ENCODE measurements around the gene PCDHB10.
"Not testable (repeated sequence)": the region's sequence is repeated elsewhere in the genome, so short reads cannot be mapped to it uniquely, and the experiment has no call there.

Gene PCDHB10

GRCh38 chr5:141172381-141173204, 19.6 kb upstream of the PCDHB10 start, which contains the start of gene PCDHB7:
PCDHB7 (plus strand) TSS chr5:141172644; CDS start chr5:141172836, 192 bp downstream.
- H3K27ac ChIP-seq (ENCODE audit: low read depth, low read length): no peak within 1 kb of the TSS
- peak within 1 kb of the TSS; percentile 18 to 52 (median 42) for H3K4me3 ChIP-seq (ENCODE audit: low read depth in 1 of 5, low read length in 5 of 5)
- H3K36me3 ChIP-seq (ENCODE audit: control insufficient read depth in 5 of 5, insufficient read depth in 5 of 5, low read length in 5 of 5): no peaks in the 10 kb centered on the region
- H3K27me3 ChIP-seq (ENCODE audit: control insufficient read depth in 5 of 5, insufficient read depth in 4 of 5, low read length in 5 of 5): peaks cover 0 to 14% (median 7%) of the 10 kb centered on the region in 5 donors
- H3K9ac ChIP-seq (ENCODE audit: low read length in 5 of 5): no peak within 1 kb of the TSS
- peaks cover 7 to 30% (median 20%) of the 10 kb centered on the region in 5 donors for H3K9me3 ChIP-seq (ENCODE audit: control insufficient read depth in 5 of 5, low read length in 5 of 5)
- no peaks in the 10 kb centered on the region for H3K4me1 ChIP-seq (ENCODE audit: control insufficient read depth in 5 of 5, insufficient read depth in 5 of 5, low read length in 5 of 5)

DNA sequence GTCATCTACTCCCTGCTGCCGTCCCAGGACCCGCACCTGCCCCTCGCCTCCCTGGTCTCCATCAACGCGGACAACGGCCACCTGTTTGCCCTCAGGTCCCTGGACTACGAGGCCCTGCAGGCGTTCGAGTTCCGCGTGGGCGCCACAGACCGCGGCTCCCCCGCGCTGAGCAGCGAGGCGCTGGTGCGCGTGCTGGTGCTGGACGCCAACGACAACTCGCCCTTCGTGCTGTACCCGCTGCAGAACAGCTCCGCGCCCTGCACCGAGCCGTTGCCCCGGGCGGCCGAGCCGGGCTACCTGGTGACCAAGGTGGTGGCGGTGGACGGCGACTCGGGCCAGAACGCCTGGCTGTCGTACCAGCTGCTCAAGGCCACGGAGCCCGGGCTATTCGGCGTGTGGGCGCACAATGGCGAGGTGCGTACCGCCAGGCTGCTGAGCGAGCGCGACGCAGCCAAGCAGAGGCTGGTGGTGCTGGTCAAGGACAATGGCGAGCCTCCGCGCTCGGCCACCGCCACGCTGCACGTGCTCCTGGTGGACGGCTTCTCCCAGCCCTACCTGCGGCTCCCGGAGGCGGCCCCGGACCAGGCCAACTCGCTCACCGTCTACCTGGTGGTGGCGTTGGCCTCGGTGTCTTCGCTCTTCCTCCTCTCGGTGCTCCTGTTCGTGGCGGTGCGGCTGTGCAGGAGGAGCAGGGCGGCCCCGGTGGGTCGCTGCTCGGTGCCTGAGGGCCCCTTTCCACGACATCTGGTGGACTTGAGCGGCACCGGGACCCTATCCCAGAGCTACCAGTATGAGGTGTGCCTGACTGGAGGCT, 17.7 kb upstream of the PCDHB10 start:
- not testable (repeated sequence) for H3K27ac ChIP-seq (ENCODE audit: low read depth, low read length); H3K9ac ChIP-seq (ENCODE audit: low read length in 5 of 5); H3K36me3 ChIP-seq (ENCODE audit: control insufficient read depth in 5 of 5, insufficient read depth in 5 of 5, low read length in 5 of 5); H3K4me1 ChIP-seq (ENCODE audit: control insufficient read depth in 5 of 5, insufficient read depth in 5 of 5, low read length in 5 of 5); H3K4me3 ChIP-seq (ENCODE audit: low read depth in 1 of 5, low read length in 5 of 5)
- peaks cover 0 to 22% (median 10%) of the 10 kb centered on the region in 5 donors for H3K27me3 ChIP-seq (ENCODE audit: control insufficient read depth in 5 of 5, insufficient read depth in 4 of 5, low read length in 5 of 5)
- peaks cover 15 to 43% (median 27%) of the 10 kb centered on the region in 5 donors for H3K9me3 ChIP-seq (ENCODE audit: control insufficient read depth in 5 of 5, low read length in 5 of 5)

GRCh38 chr5:141175933-141176332, 16.2 kb upstream of the PCDHB10 start:
- Histone ChIP-seq H3K27ac (ENCODE audit: low read depth, low read length) (no peak overlapping the region), H3K9ac (ENCODE audit: low read length in 5 of 5) (no peak overlapping the region), H3K4me1 (ENCODE audit: control insufficient read depth in 5 of 5, insufficient read depth in 5 of 5, low read length in 5 of 5) (no peaks in the 10 kb centered on the region), H3K4me3 (ENCODE audit: low read depth in 1 of 5, low read length in 5 of 5) (no peak overlapping the region), H3K36me3 (ENCODE audit: control insufficient read depth in 5 of 5, insufficient read depth in 5 of 5, low read length in 5 of 5) (no peaks in the 10 kb centered on the region), H3K9me3 (ENCODE audit: control insufficient read depth in 5 of 5, low read length in 5 of 5) (peaks cover 15 to 43% (median 29%) of the 10 kb centered on the region in 5 donors), H3K27me3 (ENCODE audit: control insufficient read depth in 5 of 5, insufficient read depth in 4 of 5, low read length in 5 of 5) (peaks cover 0 to 22% (median 10%) of the 10 kb centered on the region in 5 donors)

DNA sequence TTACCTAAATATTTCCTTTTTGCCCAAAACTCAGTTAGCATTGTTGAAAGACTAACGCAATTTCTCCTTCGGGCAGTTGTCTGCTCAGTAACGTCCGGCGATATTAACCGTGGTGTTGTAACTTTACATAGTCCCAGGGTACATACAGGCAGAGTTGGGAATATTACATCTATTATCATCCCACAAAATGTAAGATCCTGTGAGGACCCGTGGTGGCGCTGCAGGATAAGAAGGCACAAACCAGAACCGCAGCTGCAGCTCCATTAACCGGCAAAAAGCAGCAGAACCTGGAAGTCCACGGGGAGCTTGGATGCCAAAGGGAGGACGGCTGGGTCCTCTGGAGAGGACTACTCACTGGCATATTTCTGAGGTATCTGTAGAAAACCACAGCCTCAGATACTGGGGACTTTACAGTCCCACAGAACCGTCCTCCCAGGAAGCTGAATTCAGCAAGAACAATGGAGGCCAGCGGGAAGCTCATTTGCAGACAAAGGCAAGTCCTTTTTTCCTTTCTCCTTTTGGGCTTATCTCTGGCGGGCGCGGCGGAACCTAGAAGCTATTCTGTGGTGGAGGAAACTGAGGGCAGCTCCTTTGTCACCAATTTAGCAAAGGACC, 14.5 kb upstream of the PCDHB10 start, which contains the start of gene PCDHB8:
Gene PCDHB8 (plus strand): TSS at position 214 of the 615 bp plus-strand sequence. CDS start 245 bp downstream, at position 459.
- H3K4me1 ChIP-seq (ENCODE audit: control insufficient read depth in 5 of 5, insufficient read depth in 5 of 5, low read length in 5 of 5); H3K9ac ChIP-seq (ENCODE audit: low read length in 5 of 5); H3K36me3 ChIP-seq (ENCODE audit: control insufficient read depth in 5 of 5, insufficient read depth in 5 of 5, low read length in 5 of 5); H3K27ac ChIP-seq (ENCODE audit: low read depth, low read length): not testable (repeated sequence)
- H3K9me3 ChIP-seq (ENCODE audit: control insufficient read depth in 5 of 5, low read length in 5 of 5): peaks cover 16 to 43% (median 29%) of the 10 kb centered on the region in 5 donors
- H3K4me3 ChIP-seq (ENCODE audit: low read depth in 1 of 5, low read length in 5 of 5): peak within 1 kb of the TSS in 4 of 5 donors; percentile 1 to 39 (median 36)
- H3K27me3 ChIP-seq (ENCODE audit: control insufficient read depth in 5 of 5, insufficient read depth in 4 of 5, low read length in 5 of 5): peaks cover 0 to 22% (median 10%) of the 10 kb centered on the region in 5 donors

DNA sequence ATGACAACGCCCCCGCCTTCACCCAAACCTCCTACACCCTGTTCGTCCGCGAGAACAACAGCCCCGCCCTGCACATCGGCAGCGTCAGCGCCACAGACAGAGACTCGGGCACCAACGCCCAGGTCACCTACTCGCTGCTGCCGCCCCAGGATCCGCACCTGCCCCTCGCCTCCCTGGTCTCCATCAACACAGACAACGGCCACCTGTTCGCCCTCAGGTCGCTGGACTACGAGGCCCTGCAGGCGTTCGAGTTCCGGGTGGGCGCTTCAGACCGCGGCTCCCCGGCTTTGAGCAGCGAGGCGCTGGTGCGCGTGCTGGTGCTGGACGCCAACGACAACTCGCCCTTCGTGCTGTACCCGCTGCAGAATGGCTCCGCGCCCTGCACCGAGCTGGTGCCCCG, 12.8 kb upstream of the PCDHB10 start:
- H3K27me3 ChIP-seq (ENCODE audit: control insufficient read depth in 5 of 5, insufficient read depth in 4 of 5, low read length in 5 of 5): peaks cover 0 to 24% (median 10%) of the 10 kb centered on the region in 5 donors
- peaks cover 0 to 11% (median 4%) of the 10 kb centered on the region in 5 donors for H3K4me1 ChIP-seq (ENCODE audit: control insufficient read depth in 5 of 5, insufficient read depth in 5 of 5, low read length in 5 of 5)
- H3K9me3 ChIP-seq (ENCODE audit: control insufficient read depth in 5 of 5, low read length in 5 of 5): peaks cover 16 to 36% (median 24%) of the 10 kb centered on the region in 5 donors
- H3K36me3 ChIP-seq (ENCODE audit: control insufficient read depth in 5 of 5, insufficient read depth in 5 of 5, low read length in 5 of 5); H3K9ac ChIP-seq (ENCODE audit: low read length in 5 of 5); H3K27ac ChIP-seq (ENCODE audit: low read depth, low read length): not testable (repeated sequence)
- H3K4me3 ChIP-seq (ENCODE audit: low read depth in 1 of 5, low read length in 5 of 5): peak overlapping the region in 1 of 5 donors; percentile 4

DNA sequence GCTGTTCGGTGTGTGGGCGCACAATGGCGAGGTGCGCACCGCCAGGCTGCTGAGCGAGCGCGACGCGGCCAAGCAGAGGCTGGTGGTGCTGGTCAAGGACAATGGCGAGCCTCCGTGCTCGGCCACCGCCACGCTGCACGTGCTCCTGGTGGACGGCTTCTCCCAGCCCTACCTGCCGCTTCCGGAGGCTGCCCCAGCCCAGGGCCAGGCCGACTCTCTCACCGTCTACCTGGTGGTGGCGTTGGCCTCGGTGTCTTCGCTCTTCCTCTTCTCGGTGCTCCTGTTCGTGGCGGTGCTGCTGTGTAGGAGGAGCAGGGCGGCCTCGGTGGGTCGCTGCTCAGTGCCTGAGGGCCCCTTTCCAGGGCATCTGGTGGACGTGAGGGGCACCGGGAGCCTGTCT, 12.3 kb upstream of the PCDHB10 start:
- H3K9me3 ChIP-seq (ENCODE audit: control insufficient read depth in 5 of 5, low read length in 5 of 5): peaks cover 16 to 39% (median 23%) of the 10 kb centered on the region in 5 donors

DNA sequence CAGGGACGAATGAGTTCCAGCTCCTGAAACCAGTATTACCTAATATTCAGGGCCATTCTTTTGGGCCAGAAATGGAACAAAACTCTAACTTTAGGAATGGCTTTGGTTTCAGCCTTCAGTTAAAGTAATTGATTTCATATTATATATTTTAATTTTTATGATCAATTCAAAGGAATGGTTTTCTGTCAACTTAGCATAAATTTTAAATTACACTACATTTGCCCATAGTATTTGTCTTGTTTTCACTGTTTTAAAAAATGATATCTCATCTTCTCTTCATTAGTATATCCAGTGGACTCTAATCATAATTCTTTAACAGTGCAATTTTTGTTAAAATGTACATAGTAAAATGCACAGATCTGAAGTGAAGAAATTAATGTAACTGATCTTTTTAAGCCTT, 11.8 kb upstream of the PCDHB10 start:
- Histone ChIP-seq H3K9ac (ENCODE audit: low read length in 5 of 5) (no peak overlapping the region), H3K27me3 (ENCODE audit: control insufficient read depth in 5 of 5, insufficient read depth in 4 of 5, low read length in 5 of 5) (peaks cover 0 to 21% (median 7%) of the 10 kb centered on the region in 5 donors), H3K4me1 (ENCODE audit: control insufficient read depth in 5 of 5, insufficient read depth in 5 of 5, low read length in 5 of 5) (peaks cover 0 to 11% (median 4%) of the 10 kb centered on the region in 5 donors), H3K27ac (ENCODE audit: low read depth, low read length) (no peak overlapping the region), H3K36me3 (ENCODE audit: control insufficient read depth in 5 of 5, insufficient read depth in 5 of 5, low read length in 5 of 5) (no peaks in the 10 kb centered on the region), H3K4me3 (ENCODE audit: low read depth in 1 of 5, low read length in 5 of 5) (peak overlapping the region in 1 of 5 donors; percentile 27), H3K9me3 (ENCODE audit: control insufficient read depth in 5 of 5, low read length in 5 of 5) (peaks cover 16 to 38% (median 24%) of the 10 kb centered on the region in 5 donors)

More for the DNA sequence above, 12.3 kb upstream of the PCDHB10 start:
- Histone ChIP-seq H3K4me1 (ENCODE audit: control insufficient read depth in 5 of 5, insufficient read depth in 5 of 5, low read length in 5 of 5) (peaks cover 0 to 11% (median 4%) of the 10 kb centered on the region in 5 donors), H3K27me3 (ENCODE audit: control insufficient read depth in 5 of 5, insufficient read depth in 4 of 5, low read length in 5 of 5) (peaks cover 0 to 22% (median 8%) of the 10 kb centered on the region in 5 donors), H3K4me3 (ENCODE audit: low read depth in 1 of 5, low read length in 5 of 5) (peak overlapping the region in 1 of 5 donors; percentile 27)
- H3K9ac ChIP-seq (ENCODE audit: low read length in 5 of 5); H3K27ac ChIP-seq (ENCODE audit: low read depth, low read length); H3K36me3 ChIP-seq (ENCODE audit: control insufficient read depth in 5 of 5, insufficient read depth in 5 of 5, low read length in 5 of 5): not testable (repeated sequence)

- Histone ChIP-seq H3K4me1 (ENCODE audit: control insufficient read depth in 5 of 5, insufficient read depth in 5 of 5, low read length in 5 of 5) (peaks cover 0 to 11% (median 4%) of the 10 kb centered on the region in 5 donors), H3K36me3 (ENCODE audit: control insufficient read depth in 5 of 5, insufficient read depth in 5 of 5, low read length in 5 of 5) (no peaks in the 10 kb centered on the region), H3K4me3 (ENCODE audit: low read depth in 1 of 5, low read length in 5 of 5) (peak within 1 kb of the TSS; percentile 53 to 73 (median 58)), H3K27ac (ENCODE audit: low read depth, low read length) (no peak within 1 kb of the TSS), H3K9me3 (ENCODE audit: control insufficient read depth in 5 of 5, low read length in 5 of 5) (peaks cover 13 to 44% (median 20%) of the 10 kb centered on the region in 5 donors), H3K27me3 (ENCODE audit: control insufficient read depth in 5 of 5, insufficient read depth in 4 of 5, low read length in 5 of 5) (peaks cover 0 to 17% (median 3%) of the 10 kb centered on the region in 5 donors), H3K9ac (ENCODE audit: low read length in 5 of 5) (peak within 1 kb of the TSS in 3 of 5 donors; percentile 10 to 48 (median 41))
These were observed 9.9 kb upstream of the PCDHB10 start, which contains the start of gene PCDHB16 for GRCh38 chr5:141182248-141182647. PCDHB16 (plus strand) TSS chr5:141182387; CDS start chr5:141182560, 173 bp downstream.

GRCh38 chr5:141184117-141184855, 7.9 kb upstream of the PCDHB10 start:
- Histone ChIP-seq H3K4me1 (ENCODE audit: control insufficient read depth in 5 of 5, insufficient read depth in 5 of 5, low read length in 5 of 5) (peaks cover 0 to 11% (median 4%) of the 10 kb centered on the region in 5 donors), H3K9me3 (ENCODE audit: control insufficient read depth in 5 of 5, low read length in 5 of 5) (peaks cover 7 to 43% (median 16%) of the 10 kb centered on the region in 5 donors)
- not testable (repeated sequence) for H3K4me3 ChIP-seq (ENCODE audit: low read depth in 1 of 5, low read length in 5 of 5); H3K27me3 ChIP-seq (ENCODE audit: control insufficient read depth in 5 of 5, insufficient read depth in 4 of 5, low read length in 5 of 5); H3K27ac ChIP-seq (ENCODE audit: low read depth, low read length); H3K9ac ChIP-seq (ENCODE audit: low read length in 5 of 5); H3K36me3 ChIP-seq (ENCODE audit: control insufficient read depth in 5 of 5, insufficient read depth in 5 of 5, low read length in 5 of 5)
